ENCODE data around the gene IGF2BP1.
A peak's percentile ranks its signal among the peaks of the same experiment; 100 is the strongest.

IGF2BP1 gene

GRCh38 chr17:48970224-48970623, 27.0 kb upstream of the IGF2BP1 start:
- TF ChIP-seq, protein P1, sequence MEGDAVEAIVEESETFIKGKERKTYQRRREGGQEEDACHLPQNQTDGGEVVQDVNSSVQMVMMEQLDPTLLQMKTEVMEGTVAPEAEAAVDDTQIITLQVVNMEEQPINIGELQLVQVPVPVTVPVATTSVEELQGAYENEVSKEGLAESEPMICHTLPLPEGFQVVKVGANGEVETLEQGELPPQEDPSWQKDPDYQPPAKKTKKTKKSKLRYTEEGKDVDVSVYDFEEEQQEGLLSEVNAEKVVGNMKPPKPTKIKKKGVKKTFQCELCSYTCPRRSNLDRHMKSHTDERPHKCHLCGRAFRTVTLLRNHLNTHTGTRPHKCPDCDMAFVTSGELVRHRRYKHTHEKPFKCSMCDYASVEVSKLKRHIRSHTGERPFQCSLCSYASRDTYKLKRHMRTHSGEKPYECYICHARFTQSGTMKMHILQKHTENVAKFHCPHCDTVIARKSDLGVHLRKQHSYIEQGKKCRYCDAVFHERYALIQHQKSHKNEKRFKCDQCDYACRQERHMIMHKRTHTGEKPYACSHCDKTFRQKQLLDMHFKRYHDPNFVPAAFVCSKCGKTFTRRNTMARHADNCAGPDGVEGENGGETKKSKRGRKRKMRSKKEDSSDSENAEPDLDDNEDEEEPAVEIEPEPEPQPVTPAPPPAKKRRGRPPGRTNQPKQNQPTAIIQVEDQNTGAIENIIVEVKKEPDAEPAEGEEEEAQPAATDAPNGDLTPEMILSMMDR (IDR thresholded peaks at IDR 0.05; ENCODE audit: insufficient read depth, missing control alignments) = no peak
- FAIRE-seq = no peak
- no peak for DNase-seq (ENCODE audit: insufficient read length, low spot score)

GRCh38 chr17:48970865-48971687, 26.1 kb upstream of the IGF2BP1 start:
- FAIRE-seq = no peak

GRCh38 chr17:48972749-48973097, 24.5 kb upstream of the IGF2BP1 start:
- TF ChIP-seq, protein P1 (IDR thresholded peaks at IDR 0.05; ENCODE audit: insufficient read depth, missing control alignments) = no peak
- DNase-seq (ENCODE audit: insufficient read length, low spot score) (no peak), FAIRE-seq (no peak)

More at GRCh38 chr17:48970865-48971687, 26.1 kb upstream of the IGF2BP1 start:
- TF ChIP-seq, protein P1 (IDR thresholded peaks at IDR 0.05; ENCODE audit: insufficient read depth, missing control alignments) = no peak
- no peak for DNase-seq (ENCODE audit: insufficient read length, low spot score)

DNA sequence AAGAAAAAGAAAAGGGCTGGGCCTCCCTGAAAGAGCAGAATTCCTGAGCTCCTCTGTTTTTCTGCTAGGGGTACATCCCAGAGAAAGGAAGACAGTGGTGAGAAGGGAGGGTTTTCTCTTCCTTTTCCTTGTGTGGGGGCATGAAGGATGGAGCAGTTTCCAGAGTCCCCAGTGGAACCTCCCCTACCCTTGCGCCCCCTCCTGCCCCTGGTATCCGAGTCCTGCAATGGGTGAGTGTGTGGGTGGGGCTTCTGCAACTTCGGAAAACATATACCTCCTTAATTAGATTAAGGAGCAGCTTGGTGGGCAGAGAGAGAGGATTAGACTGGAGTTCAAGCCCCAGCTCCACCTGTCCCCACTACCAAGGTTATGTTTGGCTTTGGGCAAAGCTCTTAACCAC, 23.4 kb upstream of the IGF2BP1 start:
- FAIRE-seq (no peak), DNase-seq (ENCODE audit: insufficient read length, low spot score) (peak; percentile 47)
- TF ChIP-seq, protein P1 (IDR thresholded peaks at IDR 0.05; ENCODE audit: insufficient read depth, missing control alignments) = no peak

DNA sequence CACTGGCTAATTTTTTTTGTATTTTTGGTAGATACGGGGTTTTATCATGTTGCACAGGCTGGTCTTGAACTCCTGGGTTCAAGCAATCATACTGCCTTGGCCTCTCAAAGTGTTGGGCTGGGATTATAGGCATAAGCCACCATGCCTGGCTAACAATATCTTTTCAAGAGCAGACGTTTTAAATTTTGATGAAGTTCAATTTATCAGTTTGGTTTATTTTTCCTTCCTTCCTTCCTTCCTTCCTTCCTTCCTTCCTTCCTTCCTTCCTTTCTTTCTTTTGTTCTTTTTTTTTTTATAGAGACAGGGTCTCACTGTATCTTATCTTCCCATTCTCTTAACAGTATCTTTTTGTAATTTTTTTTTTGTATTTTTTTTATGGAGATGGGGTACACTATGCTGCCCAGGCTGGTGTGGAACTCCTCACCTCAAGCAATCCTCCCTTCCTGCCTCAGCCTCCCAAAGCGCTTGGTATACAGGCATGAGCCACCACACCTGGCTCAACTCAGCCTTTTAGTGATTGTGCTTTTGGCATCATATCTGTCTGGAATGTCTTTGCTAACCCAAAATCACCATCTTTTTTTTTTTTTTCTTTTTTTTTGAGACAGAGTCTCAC, 15.2 kb upstream of the IGF2BP1 start:
- DNase-seq (ENCODE audit: insufficient read length, low spot score) (no peak), FAIRE-seq (no peak)

GRCh38 chr17:48985436-48986245, 11.5 kb upstream of the IGF2BP1 start:
- TF ChIP-seq, protein P1 (IDR thresholded peaks at IDR 0.05; ENCODE audit: insufficient read depth, missing control alignments) = no peak
- DNase-seq (ENCODE audit: insufficient read length, low spot score) (no peak), FAIRE-seq (no peak)

More for the DNA sequence above, 15.2 kb upstream of the IGF2BP1 start:
- TF ChIP-seq, protein P1 (IDR thresholded peaks at IDR 0.05; ENCODE audit: insufficient read depth, missing control alignments) = no peak
